ENCODE results near the gene ZNF777.

ZNF777 gene

GRCh38 chr7:149489391-149490024 is 28.6 kb upstream of the ZNF777 start:
- DNase-seq (ENCODE audit: low read depth, low spot score): no peak
- TF ChIP-seq EZH2 (IDR thresholded peaks at IDR 0.05) (no peak), POLR2AphosphoS5 (IDR thresholded peaks at IDR 0.05; ENCODE audit: borderline replicate concordance, low read depth, low read length) (no peak), FOXP2 (optimal IDR thresholded peaks at IDR 0.05; ENCODE audit: control extremely low read depth, extremely low read length, insufficient read depth) (no peak)
- no peaks in the 10 kb centered on the region for H3K9me3 ChIP-seq (ENCODE audit: low read depth, low read length)
- no peak overlapping the region for H3K9ac ChIP-seq (ENCODE audit: insufficient read length)
- H3K27ac ChIP-seq: no peak overlapping the region
- peaks cover 58% of the 10 kb centered on the region for H3K36me3 ChIP-seq (ENCODE audit: insufficient read depth, low read length)
- no peak overlapping the region for H3K4me3 ChIP-seq

- peaks cover 36% of the 10 kb centered on the region for H3K36me3 ChIP-seq (ENCODE audit: insufficient read depth, low read length)
- TF ChIP-seq EZH2 (IDR thresholded peaks at IDR 0.05) (no peak), FOXP2 (optimal IDR thresholded peaks at IDR 0.05; ENCODE audit: control extremely low read depth, extremely low read length, insufficient read depth) (no peak), POLR2AphosphoS5 (IDR thresholded peaks at IDR 0.05; ENCODE audit: borderline replicate concordance, low read depth, low read length) (no peak)
- H3K27ac ChIP-seq: no peak overlapping the region
- DNase-seq (ENCODE audit: low read depth, low spot score): no peak
- H3K9me3 ChIP-seq (ENCODE audit: low read depth, low read length): no peaks in the 10 kb centered on the region
- no peak overlapping the region for H3K9ac ChIP-seq (ENCODE audit: insufficient read length)
- no peak overlapping the region for H3K4me3 ChIP-seq
Observed at GRCh38 chr7:149479568-149479967, 18.7 kb upstream of the ZNF777 start.

- no peak overlapping the region for H3K9ac ChIP-seq (ENCODE audit: insufficient read length)
- TF ChIP-seq FOXP2 (optimal IDR thresholded peaks at IDR 0.05; ENCODE audit: control extremely low read depth, extremely low read length, insufficient read depth): no peak
- no peak overlapping the region for H3K4me3 ChIP-seq
- peaks cover 42% of the 10 kb centered on the region for H3K36me3 ChIP-seq (ENCODE audit: insufficient read depth, low read length)
- H3K9me3 ChIP-seq (ENCODE audit: low read depth, low read length): no peaks in the 10 kb centered on the region
- no peak overlapping the region for H3K27ac ChIP-seq
- DNase-seq (ENCODE audit: low read depth, low spot score): no peak
Observed at GRCh38 chr7:149478754-149479153, 17.9 kb upstream of the ZNF777 start.

- DNase-seq (ENCODE audit: low read depth, low spot score): no peak
- Histone ChIP-seq H3K9ac (ENCODE audit: insufficient read length) (no peak overlapping the region), H3K9me3 (ENCODE audit: low read depth, low read length) (no peaks in the 10 kb centered on the region), H3K4me3 (no peak overlapping the region), H3K36me3 (ENCODE audit: insufficient read depth, low read length) (peaks cover 49% of the 10 kb centered on the region), H3K27ac (no peak overlapping the region)
- TF ChIP-seq POLR2AphosphoS5 (IDR thresholded peaks at IDR 0.05; ENCODE audit: borderline replicate concordance, low read depth, low read length) (no peak), EZH2 (IDR thresholded peaks at IDR 0.05) (no peak), FOXP2 (optimal IDR thresholded peaks at IDR 0.05; ENCODE audit: control extremely low read depth, extremely low read length, insufficient read depth) (no peak)
Observed at GRCh38 chr7:149477494-149478443, 16.9 kb upstream of the ZNF777 start.

- Histone ChIP-seq H3K9ac (ENCODE audit: insufficient read length) (no peak overlapping the region), H3K9me3 (ENCODE audit: low read depth, low read length) (no peaks in the 10 kb centered on the region), H3K36me3 (ENCODE audit: insufficient read depth, low read length) (peaks cover 50% of the 10 kb centered on the region), H3K4me3 (no peak overlapping the region), H3K27ac (no peak overlapping the region)
- DNase-seq (ENCODE audit: low read depth, low spot score): no peak
- TF ChIP-seq EZH2 (IDR thresholded peaks at IDR 0.05) (no peak), POLR2AphosphoS5 (IDR thresholded peaks at IDR 0.05; ENCODE audit: borderline replicate concordance, low read depth, low read length) (no peak), FOXP2 (optimal IDR thresholded peaks at IDR 0.05; ENCODE audit: control extremely low read depth, extremely low read length, insufficient read depth) (no peak)
Observed at GRCh38 chr7:149476791-149477190, 15.9 kb upstream of the ZNF777 start.

GRCh38 chr7:149475121-149476045 is 14.5 kb upstream of the ZNF777 start:
- no peak overlapping the region for H3K9ac ChIP-seq (ENCODE audit: insufficient read length)
- H3K9me3 ChIP-seq (ENCODE audit: low read depth, low read length): no peaks in the 10 kb centered on the region
- H3K27ac ChIP-seq: no peak overlapping the region
- H3K4me3 ChIP-seq: no peak overlapping the region
- DNase-seq (ENCODE audit: low read depth, low spot score): no peak
- H3K36me3 ChIP-seq (ENCODE audit: insufficient read depth, low read length): peaks cover 50% of the 10 kb centered on the region
- TF ChIP-seq EZH2 (IDR thresholded peaks at IDR 0.05) (no peak), POLR2AphosphoS5 (IDR thresholded peaks at IDR 0.05; ENCODE audit: borderline replicate concordance, low read depth, low read length) (no peak), FOXP2 (optimal IDR thresholded peaks at IDR 0.05; ENCODE audit: control extremely low read depth, extremely low read length, insufficient read depth) (no peak)

GRCh38 chr7:149474309-149475120 is 13.7 kb upstream of the ZNF777 start:
- no peak for TF ChIP-seq EZH2 (IDR thresholded peaks at IDR 0.05)
- Histone ChIP-seq H3K9me3 (ENCODE audit: low read depth, low read length) (no peaks in the 10 kb centered on the region), H3K9ac (ENCODE audit: insufficient read length) (no peak overlapping the region), H3K4me3 (no peak overlapping the region), H3K36me3 (ENCODE audit: insufficient read depth, low read length) (peaks cover 45% of the 10 kb centered on the region), H3K27ac (no peak overlapping the region)
- DNase-seq (ENCODE audit: low read depth, low spot score): no peak
